ENCODE results near the gene PRDM15.
"Not testable (repeated sequence)": the region's sequence is repeated elsewhere in the genome, so short reads cannot be mapped to it uniquely, and the experiment has no call there.

The PRDM15 gene

GRCh38 chr21:41805643-41806042 is 73.5 kb downstream of the PRDM15 start:
- no peak for DNase-seq (ENCODE audit: low read depth)

GRCh38 chr21:41805038-41805437 is 74.1 kb downstream of the PRDM15 start:
- DNase-seq (ENCODE audit: low read depth), result no peak

GRCh38 chr21:41804381-41804780 is 74.8 kb downstream of the PRDM15 start:
- no peak for DNase-seq (ENCODE audit: low read depth)

GRCh38 chr21:41803316-41803715 is 75.8 kb downstream of the PRDM15 start:
- no peak for DNase-seq (ENCODE audit: low read depth)

GRCh38 chr21:41802684-41803083 is 76.5 kb downstream of the PRDM15 start:
- no peak for DNase-seq (ENCODE audit: low read depth)

- DNase-seq (ENCODE audit: low read depth), result no peak
Measured at GRCh38 chr21:41802198-41802584, 77.0 kb downstream of the PRDM15 start.

- DNase-seq (ENCODE audit: low read depth), result no peak
Measured at GRCh38 chr21:41801321-41802197, 77.6 kb downstream of the PRDM15 start.

GRCh38 chr21:41800425-41801320 is 78.5 kb downstream of the PRDM15 start:
- DNase-seq (ENCODE audit: low read depth), result no peak

GRCh38 chr21:41799763-41800162 is 79.4 kb downstream of the PRDM15 start:
- no peak for DNase-seq (ENCODE audit: low read depth)

- no peak for DNase-seq (ENCODE audit: low read depth)
Measured at GRCh38 chr21:41798326-41798725, 80.8 kb downstream of the PRDM15 start.

GRCh38 chr21:41796476-41797080 is 82.6 kb downstream of the PRDM15 start:
- no peak for DNase-seq (ENCODE audit: low read depth)

GRCh38 chr21:41795726-41796125 is 83.4 kb downstream of the PRDM15 start:
- no peak for DNase-seq (ENCODE audit: low read depth)

GRCh38 chr21:41794600-41794999 is 84.5 kb downstream of the PRDM15 start:
- DNase-seq (ENCODE audit: low read depth), result no peak

GRCh38 chr21:41792711-41793110 is 86.4 kb downstream of the PRDM15 start:
- no peak for DNase-seq (ENCODE audit: low read depth)

GRCh38 chr21:41786509-41786987 is 92.6 kb downstream of the PRDM15 start:
- DNase-seq (ENCODE audit: low read depth), result no peak

- not testable (repeated sequence) for DNase-seq (ENCODE audit: low read depth)
Measured at GRCh38 chr21:41785262-41785661, 93.9 kb downstream of the PRDM15 start.

- no peak for DNase-seq (ENCODE audit: low read depth)
Measured at GRCh38 chr21:41784456-41785102, 94.6 kb downstream of the PRDM15 start.

- DNase-seq (ENCODE audit: low read depth), result no peak
Measured at GRCh38 chr21:41783476-41784180, 95.5 kb downstream of the PRDM15 start.

- no peak for DNase-seq (ENCODE audit: low read depth)
Measured at GRCh38 chr21:41781050-41781410, 98.1 kb downstream of the PRDM15 start.

- DNase-seq (ENCODE audit: low read depth), result no peak
Measured at GRCh38 chr21:41780337-41781049, 98.7 kb downstream of the PRDM15 start.

- DNase-seq (ENCODE audit: low read depth), result no peak
Measured at GRCh38 chr21:41779659-41780058, 99.5 kb downstream of the PRDM15 start.
